HG03439 (cell line): ENCODE results near the gene TRPM5.

Source experiments
- ATAC-seq: cut with Tn5 transposase; IDR thresholded peaks from one replicate; pipeline ENCODE4 v1.9.1; 2021; ENCODE audit warnings: mild to moderate bottlenecking, moderate library complexity; ENCODE audit not compliant: unreplicated experiment

Gene TRPM5

GRCh38 chr11:2470495-2470894, 26.2 kb upstream of the TRPM5 start:
- ATAC-seq = no peak

DNA sequence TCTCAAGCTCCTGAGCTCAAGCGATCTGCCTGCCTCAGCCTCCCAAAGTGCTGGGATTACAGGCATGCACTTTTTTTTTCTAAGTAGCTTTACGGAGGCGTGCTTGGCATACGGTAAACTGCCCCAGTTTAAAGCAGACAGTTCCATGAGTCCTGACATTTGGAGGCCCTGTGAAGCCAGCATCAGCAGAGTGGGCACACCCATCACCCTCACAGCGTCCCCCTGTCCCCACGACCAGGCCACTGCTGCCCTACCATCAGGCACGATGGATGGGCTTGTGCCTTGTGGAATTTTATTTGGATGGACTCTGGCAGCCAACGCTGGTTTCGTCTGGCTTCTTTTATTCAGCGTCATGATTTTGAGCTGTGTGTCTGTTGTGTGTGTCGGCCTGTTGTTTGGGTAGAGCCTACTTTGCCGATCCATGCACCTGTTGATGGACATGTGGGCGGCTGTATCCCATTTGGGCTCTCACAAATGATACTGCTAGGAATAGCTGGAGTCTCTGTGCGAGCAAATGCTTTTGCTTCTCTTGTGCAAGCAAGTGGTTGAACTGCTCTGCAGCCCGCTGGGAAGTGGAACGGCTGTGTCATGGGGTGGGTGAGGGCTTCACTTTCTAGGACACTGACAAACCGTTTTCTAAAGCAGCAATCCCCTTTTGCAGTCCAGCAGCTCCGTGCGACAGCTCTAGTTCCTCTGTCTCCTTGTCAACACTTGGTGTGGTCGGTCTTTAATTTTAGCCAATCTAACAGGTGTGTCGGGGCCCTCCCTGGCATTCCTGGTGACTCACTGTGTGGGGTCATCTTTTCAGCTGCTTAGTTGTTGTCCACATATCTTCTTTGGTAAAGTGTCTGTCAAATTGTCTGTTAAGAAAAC, 24.3 kb upstream of the TRPM5 start:
- ATAC-seq = no peak

- no peak for ATAC-seq
Observed at GRCh38 chr11:2467695-2468055, 23.4 kb upstream of the TRPM5 start.

DNA sequence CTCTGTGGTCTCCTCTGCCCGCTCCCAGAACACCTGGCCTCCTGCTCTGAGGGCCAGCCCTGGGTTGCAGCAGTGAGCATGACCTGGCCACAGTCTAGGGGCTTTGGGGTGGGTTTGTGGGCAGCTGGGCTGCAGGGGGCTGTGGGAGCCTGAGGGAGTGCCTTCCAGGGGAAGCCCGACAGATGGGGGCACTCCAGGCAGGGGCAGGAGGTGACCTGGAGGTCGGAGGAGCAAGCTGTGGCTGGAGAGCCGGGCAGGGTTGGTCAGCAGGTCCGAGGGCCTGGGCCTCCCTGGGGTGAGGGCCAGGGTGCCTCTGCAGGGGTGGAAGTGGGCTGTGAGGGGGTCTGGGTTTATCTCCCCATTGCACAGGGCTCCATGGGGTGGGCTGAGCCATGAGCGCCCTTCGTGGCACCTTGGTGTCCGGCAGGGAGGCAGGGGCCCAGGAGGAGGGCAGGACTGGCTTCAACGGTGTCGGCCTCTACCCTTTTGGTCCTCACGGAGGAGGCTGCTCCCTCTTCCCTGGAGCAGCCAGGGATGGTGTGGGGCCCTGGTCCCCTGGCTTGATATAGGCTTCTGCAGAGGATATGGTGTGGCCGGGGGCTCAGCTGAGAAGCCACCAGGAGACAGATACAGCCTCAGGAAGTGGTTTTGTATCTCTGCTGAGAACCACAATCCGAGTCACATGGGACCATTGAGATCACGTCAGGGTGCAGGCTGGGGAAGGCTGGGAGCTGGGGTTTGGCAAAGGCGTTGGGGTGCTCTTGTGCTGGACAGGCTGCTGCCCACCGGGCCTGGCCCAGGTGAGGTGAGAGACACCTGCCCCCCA, 22.8 kb upstream of the TRPM5 start:
- ATAC-seq = no peak

DNA sequence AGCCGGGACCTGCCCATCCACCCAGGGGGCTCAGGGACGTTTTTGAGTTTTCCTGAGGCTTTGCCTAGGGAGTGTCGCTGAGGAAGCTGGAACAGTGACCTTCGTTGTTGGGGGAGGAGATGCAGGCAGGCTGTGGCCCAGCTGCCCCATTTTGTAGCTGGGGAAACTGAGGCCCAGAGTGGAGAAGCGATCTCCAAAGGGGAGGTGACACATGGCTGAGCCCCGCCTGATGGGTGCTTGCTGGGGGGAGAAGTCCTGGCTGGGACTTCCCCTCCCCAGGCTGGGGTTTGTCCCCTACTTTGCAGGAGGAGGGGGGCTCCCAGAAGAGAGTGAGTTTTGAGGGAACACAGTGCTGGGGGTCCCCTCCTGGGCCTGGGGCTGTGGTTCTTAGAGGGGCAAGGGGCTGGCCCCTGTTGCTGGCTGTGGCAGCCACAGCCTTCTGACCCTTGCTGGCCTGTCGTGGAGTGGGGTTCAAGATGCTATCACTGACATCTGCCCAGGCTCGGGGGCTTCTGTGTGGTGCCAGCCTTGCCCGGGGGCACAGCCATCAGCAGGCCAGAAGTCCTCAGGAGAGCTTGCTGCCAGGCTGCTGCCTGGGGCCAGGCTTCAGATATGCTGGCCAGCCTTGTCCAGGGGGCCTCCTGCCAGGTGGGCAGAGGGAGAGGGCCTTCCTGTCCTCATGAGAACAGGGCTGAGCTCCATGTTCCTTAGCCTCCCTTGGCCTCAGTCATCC, 21.9 kb upstream of the TRPM5 start:
- ATAC-seq = no peak

DNA sequence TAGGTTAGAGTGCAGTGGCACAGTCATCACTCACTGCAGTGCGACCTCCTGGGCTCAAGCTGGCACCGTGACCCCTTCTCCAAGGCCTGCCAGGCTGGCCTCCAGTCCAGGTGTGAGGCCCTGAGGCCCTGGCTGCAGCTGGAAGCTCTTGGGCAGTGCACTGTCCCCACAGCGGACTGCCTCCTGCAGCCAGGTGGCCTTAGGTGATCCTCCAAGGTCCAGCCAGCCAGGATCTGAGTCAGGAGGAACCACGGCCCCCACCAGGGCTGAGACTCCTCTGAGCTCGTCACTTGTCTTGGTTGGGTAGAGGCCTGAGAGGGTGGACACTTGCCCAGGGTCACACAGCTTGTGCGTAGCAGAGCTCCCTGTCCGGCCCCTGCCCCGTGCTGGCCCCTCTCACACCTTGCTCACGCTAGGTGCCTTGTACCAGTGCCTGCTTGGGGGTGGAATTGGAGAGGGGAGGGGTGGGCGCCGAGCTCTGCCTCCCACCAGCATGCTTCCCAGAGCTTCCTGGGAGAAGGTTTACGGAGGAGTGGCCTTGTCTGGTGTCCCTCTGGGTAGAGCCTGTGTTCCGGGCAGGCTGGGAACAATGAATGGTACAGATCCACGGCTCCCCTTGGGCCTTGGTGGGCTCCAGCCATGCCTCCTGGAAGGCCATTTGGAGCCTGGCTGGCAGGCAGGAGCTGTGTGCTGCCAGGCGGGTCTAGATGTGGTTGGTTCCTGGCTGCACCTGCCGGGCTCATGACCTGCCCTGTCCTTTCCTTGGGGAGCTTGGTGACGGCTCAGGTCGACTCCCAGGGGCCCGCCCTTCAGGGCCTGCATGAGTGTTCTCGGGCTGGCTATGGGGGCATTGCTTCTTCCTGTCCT, 21.1 kb upstream of the TRPM5 start:
- no peak for ATAC-seq

DNA sequence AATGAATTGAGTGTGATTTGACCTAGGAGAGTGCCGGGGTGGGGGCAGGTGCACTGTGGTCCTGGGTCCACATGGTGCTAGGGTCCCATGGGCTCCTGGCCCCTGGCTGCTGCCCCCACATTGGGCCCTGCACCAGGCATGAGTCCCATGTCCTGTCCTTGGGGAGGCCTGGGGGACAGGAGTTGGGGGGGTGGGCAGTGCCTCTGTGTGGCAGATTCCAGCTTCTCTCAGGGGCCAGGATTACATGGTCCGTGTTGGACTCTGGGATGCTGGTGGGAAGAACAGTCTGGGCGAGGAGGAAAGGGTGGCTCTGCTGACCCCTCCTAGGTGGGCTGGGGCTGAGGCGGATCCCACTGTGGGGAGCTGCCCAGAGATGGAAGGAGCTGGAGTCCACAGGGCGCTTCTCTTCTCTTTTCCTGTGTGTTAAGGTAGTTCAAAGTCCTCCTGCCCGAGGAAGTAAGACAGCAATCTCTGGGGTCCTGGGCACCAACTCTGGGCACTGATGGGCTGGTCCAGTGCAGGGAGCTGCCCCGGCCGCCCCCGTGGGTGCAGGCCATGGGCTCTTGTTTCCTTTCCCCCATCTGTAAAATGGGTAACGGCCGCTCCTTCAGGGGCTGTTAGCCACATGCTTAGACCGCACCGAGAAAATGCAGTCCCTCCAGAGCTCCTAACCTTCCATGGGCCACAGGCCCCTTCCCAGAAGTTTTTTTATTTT, 20.3 kb upstream of the TRPM5 start:
- no peak for ATAC-seq

DNA sequence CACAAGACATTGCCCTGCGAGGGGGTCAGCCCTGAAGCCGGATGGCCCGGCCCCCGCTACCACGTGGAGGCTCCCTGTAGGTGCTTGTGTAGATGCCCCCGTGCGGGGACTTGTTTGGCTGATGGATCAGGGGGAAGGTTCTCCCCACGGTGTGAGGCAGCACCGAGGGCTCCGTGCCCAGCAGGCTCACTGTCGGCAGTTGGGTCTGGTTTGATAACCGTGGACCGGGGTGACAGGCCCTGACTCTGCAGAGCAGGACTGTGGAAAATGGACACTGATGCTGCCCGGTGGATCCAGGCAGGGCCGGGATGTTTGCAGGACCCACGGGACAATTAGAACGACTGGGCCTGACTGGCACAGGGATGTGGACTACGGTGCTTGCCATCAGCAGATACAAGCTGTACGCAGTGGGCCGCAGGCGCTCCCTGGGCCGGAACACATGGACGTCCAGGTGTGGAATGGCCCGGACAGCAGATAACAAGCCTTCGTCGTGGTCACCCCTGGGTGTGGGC, 19.5 kb upstream of the TRPM5 start:
- ATAC-seq = no peak

DNA sequence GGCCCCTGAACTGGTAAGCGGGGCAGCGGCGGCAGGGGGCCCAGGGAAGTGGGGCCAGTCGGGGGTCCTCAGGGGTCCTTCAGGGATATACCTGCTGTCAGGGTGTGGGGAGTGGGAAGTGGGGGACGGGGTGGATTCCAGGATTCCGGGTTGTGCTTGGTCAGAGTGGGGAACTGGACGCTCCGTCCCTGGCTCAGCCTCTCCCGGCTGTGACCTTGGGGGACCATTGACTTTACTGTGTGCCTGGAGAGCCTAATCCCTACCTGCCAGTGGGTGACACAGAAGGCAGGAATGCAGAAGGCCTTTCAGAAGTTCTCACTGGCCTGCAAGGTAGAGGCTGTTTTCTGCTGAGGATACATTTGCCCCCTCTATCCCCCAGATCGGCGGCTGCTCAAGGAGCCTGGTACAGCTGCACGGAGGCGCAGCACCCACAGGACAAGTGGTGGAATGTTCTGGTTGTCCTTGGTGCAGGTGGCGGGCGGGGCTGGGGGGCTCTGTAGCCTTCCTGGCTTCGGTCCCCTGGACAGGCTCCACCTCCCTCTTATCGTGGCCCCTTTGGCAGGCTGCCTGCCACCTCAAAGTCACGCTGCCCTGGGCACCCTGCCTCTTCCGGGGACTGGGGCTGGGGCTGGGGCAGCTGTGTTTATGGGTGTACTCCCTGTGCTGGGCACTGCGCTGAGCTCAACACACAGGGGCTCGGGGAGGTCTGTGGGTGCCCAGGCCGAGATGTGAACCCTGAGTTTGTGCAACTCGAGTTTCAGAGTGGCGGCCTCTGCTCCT, 18.9 kb upstream of the TRPM5 start:
- no peak for ATAC-seq

- no peak for ATAC-seq
Observed at GRCh38 chr11:2462543-2462985, 18.2 kb upstream of the TRPM5 start.

DNA sequence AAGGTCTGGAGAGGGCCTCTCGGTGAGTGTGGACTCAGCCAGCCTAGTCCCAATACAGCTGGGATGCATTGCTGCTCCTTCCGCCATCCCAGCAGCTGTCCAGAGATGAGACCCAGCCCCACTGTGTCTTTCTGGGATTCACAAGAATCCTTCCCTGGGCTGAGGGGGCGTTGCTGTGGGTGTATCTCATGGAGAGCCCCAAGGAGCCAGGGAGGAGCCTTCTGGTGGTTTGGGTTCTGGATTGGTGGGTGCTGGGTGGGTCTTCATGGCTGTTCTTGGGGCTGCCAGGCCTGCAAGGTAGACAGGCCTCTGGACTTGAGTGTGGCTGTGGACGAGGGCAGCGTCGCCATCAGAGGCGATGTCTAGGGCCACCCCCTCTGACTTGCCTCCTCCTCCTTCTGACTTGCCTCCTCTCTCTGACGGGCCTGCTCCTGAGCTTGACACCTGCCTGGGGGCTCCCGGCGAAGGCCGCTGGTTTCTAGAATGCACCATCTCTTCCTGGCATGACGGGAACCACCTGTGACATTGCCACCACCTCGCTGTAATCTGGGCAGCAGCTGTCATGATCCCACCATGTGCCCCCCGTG, 17.7 kb upstream of the TRPM5 start:
- no peak for ATAC-seq

- no peak for ATAC-seq
Observed at GRCh38 chr11:2461253-2461955, 17.1 kb upstream of the TRPM5 start.

DNA sequence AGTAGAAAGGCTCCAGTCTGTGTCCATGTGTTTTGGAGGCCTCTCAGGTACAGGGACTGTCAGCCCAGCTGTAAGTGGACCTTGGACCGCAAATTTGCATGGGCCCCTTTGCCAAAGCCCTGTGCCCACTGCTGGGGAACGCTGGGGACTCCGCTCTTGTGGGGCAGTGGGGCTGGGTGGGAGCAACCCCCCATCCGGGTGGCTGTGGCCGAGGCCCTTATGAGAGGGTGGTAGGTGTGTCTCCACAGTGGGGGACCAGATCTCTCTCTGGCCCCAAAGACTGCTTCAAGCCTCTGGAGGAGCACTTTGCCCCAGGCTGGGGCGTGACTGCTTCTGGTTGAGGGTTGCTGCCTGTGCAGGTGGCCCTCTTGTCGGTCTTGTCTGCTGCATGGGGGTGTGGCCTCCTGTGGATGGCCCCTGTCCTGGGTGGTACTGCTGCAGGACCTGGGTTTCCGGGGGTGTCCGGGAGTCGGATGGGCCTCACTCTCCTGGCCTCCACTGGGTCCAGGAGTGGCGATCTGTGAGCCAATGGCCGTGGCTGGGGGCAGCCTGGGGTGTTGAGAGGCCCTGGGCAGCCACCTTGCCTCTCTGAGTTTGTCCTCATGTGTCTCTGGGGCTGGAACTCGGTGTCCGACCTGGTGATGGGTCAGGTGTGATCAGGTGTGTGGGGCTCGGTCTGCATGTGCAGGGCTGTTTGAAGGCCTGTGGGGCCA, 16.4 kb upstream of the TRPM5 start:
- ATAC-seq = no peak

DNA sequence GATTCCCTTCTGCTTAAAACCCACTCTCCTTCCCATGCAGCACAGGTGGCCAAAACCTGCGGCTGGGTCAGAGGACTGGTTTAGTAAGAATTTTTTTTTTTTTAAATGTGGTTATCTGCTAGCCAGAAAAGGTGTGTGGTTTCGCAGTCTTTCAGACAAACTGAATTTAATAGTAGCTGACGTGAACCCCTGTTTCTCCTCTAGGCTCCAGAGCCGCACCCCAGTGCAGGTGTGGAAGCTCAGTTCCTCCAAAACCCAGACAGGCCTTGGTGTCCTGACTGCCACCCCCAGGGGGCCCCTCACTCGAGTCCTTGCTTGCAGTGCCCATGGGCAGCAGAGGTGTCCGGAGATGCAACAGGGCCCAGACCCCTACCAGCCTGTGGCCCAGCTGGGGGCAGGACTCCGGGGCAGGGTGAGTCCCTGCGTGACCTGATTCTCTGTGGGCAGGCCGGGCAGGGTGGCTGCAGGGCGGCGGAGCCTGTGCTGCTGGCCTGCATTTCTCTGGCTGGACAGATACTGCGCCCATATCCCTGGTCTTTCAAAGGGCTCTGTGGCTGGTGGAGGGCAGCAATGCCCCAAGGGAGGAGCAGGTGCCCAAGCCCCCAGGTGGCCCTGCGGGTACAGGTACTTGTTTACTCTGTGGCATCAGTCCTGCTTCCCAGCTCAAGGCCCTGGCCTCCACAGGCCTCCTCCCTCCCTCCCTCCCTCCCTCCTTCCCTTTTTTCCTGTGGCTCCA, 15.7 kb upstream of the TRPM5 start:
- no peak for ATAC-seq

DNA sequence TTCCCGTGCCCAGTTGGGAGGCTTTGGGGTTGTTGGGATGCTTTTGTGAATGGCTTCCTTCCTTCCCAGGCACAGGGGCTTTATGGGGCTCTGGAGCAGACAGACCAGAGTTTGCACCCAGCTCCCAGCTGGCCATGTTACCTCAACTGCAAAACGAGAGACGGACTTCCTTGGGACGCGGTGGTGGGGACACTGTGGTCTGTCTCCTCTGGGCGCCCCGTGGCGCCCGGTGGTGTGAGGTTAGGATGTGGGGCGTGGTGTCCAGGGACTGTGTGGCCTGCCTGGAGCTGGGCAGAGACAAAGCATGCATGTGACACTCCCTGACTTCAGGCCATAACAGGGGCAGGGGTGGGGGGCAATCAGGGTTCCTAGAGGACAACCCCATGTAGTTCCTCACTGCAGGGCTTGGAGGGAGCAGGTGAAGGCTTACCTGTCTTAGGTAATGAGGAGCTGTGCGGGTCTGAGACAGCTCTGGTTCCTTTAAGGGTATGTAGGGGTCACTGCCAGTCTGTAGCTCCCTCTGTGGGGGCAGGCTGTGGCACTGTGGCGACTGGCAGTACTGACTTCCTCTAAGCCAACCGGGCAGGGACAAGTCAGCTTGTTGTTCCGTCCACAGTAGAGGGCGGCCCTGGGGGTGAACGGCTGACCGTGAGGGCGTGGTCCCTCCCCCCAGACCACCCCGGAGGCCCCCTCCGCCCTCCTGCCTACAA, 14.9 kb upstream of the TRPM5 start:
- ATAC-seq = no peak

DNA sequence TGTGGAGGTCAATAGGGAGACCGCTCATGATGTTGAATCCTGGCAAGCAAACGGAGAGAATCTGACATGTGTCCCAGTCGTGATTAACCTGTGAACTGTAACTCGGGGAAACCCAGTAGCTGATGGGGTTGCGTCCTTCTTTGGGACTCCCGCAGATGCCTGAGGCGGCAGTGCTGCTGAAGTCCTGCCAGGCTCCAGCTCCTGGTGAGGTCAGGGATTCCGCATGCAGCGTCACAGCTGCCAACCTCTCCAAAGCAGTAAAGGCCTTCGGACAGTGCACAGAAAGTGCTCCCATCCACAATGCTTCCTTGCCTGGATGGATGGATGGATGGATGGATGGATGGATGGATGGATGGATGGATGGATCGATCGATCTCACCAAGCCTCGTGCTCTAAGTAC, 14.0 kb upstream of the TRPM5 start:
- no peak for ATAC-seq
